T-helper 9 cell (primary cell): ENCODE results near the gene ABHD18.
"Not testable (repeated sequence)": the region's sequence is repeated elsewhere in the genome, so short reads cannot be mapped to it uniquely, and the experiment has no call there.

Source experiments
- DNase-seq: peaks from one replicate; pipeline ENCODE4 v3.0.0-alpha.2; 2020

Gene ABHD18

DNA sequence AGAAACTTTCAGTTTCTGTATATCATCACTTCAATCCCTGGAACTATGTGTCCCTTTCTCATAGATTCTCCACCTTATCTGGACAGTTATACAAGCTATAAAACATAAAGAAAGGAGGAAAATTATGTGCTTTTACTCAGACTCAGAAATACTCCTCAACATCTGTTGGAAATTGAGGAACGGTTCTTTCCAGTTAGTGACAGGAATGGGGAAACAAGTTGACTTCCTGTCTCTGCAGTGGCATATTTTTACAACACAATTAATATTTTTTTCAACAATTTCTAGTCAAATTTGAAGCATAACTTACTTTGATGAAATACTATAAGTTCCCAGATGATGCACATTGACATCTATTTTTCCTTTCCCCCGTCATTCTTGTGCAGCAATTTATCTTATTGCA is 27.9 kb downstream of the ABHD18 start:
- DNase-seq = no peak

- no peak for DNase-seq
These were observed 30.6 kb downstream of the ABHD18 start for GRCh38 chr4:127995776-127996175.

GRCh38 chr4:127996521-127996920 is 31.3 kb downstream of the ABHD18 start:
- not testable (repeated sequence) for DNase-seq

- DNase-seq = no peak
These were observed 32.6 kb downstream of the ABHD18 start for GRCh38 chr4:127997534-127998388.

- no peak for DNase-seq
These were observed 41.4 kb downstream of the ABHD18 start for GRCh38 chr4:128006592-128006991.

DNA sequence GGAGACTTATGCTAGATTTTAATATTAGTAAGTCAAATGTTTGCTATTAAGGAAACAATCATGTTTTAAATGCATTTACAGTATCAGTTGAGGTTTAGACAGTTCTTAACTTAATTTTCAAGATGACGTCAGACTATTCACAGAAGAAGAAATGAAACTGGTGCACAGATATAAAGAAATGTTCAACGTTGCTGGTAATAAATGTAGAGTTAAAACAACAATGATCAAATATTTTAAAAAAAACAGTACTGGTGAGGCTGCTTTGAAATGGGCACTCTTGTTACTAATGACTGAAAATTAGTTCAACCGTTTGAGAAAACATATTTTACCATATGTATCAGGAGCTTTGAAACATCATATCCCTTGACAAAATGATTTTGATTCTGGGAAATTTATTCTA is 44.2 kb downstream of the ABHD18 start:
- DNase-seq = no peak

- DNase-seq = no peak
These were observed 60.1 kb downstream of the ABHD18 start for GRCh38 chr4:128025319-128025718.

GRCh38 chr4:128029907-128030306 is 64.7 kb downstream of the ABHD18 start:
- no peak for DNase-seq

GRCh38 chr4:128031756-128032384 is 66.7 kb downstream of the ABHD18 start:
- no peak for DNase-seq

DNA sequence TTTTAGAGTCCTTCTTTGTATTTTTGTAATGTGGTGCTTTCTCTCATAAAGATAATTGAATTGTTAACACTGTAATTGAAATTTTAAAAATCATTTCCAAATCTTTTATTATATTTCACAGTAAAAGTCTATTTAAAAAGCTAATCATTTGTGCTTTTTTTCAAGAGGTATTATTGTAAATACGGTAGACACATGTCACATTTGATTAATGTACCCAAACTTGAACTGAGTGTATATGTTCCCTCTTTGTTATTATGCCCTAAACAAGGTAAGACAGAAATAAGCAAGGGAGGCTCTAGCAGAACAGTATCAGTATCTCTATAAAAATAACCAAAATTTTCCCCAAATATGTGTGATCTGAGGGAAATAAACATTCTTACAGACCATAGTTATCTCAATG is 74.4 kb downstream of the ABHD18 start:
- DNase-seq = no peak

GRCh38 chr4:128047019-128047418 is 81.8 kb downstream of the ABHD18 start:
- not testable (repeated sequence) for DNase-seq

- DNase-seq = not testable (repeated sequence)
These were observed 82.3 kb downstream of the ABHD18 start for GRCh38 chr4:128047514-128047913.

GRCh38 chr4:128051229-128051628 is 86.0 kb downstream of the ABHD18 start:
- not testable (repeated sequence) for DNase-seq

- DNase-seq = not testable (repeated sequence)
These were observed 89.7 kb downstream of the ABHD18 start for GRCh38 chr4:128054907-128055306.

DNA sequence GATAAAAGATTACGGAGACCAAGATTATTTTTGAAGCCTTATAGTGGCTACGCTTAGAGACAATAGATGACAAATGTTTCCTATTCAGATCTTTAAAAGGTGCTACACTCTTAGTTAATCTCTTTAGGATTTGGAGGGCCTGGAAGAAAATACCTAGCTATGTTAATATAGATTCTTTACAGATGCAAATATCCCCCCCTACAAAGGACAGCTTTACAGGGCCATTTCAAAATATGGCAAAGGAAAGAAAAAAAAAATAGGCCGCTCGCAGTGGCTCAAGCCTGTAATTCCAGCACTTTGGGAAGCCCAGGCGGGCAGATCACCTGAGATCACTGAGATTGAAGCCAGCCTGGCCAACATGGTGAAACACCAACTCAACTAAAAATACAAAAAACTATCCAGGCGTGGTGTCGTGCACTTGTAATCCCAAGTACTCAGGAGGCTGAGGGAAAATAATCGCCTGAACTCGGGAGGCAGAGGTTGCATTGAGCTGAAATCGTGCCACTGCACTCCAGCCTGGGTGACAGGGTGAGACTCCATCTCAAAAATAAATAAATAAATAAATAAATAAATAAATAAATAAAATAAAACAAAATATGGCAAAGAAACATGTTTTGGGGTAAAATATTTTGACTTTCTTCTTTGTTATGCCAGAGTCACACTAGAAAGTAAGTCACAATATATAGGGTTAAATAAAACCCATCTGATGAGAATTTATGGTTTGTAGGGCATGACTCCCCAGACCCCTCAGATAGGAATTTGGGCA is 90.4 kb downstream of the ABHD18 start:
- not testable (repeated sequence) for DNase-seq

DNA sequence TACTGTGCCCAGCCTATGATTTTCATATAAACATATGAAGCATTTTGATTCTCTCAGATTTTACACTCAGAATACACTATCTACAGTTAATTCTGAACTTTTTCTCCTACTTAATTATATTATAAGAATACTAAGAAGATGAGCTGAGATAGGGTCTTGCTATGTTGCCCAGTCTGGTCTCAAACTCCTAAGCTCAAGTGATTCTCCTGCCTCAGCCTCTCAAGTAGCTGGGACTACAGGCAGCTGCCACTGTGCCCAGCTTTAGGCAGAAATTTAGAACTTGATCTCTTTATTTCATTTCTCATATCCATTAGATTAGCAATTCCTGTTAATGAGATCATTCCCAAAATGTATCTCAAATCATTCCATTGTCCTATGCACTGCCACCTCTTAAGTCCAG is 91.2 kb downstream of the ABHD18 start:
- DNase-seq = no peak

DNA sequence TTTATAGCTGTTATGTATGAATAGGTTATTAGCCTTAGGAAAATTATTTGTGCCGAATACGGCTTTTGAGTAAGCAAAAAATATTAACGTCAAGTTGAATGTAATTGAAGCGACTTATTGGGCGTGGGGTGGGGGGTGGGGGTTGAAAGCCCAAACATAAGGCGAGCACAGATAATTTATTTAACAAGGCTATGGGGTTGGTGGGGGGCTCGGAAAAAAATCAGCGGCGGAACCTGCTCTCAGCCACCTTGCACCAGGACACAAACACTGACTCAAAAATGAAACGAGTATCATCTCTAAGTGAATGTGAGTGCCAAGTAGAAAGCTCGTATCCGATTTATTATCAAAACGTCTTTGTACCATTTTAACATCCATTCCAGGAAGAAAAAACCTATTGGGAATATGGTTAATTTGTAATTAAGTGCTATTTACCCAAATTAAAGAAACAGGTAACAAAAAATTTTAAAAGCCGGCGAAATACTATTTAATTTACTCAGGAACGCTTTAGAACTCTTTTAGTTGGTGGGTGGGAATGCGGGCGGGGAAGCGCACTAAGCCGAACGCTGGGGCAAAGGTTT is 95.0 kb downstream of the ABHD18 start:
- no peak for DNase-seq

DNA sequence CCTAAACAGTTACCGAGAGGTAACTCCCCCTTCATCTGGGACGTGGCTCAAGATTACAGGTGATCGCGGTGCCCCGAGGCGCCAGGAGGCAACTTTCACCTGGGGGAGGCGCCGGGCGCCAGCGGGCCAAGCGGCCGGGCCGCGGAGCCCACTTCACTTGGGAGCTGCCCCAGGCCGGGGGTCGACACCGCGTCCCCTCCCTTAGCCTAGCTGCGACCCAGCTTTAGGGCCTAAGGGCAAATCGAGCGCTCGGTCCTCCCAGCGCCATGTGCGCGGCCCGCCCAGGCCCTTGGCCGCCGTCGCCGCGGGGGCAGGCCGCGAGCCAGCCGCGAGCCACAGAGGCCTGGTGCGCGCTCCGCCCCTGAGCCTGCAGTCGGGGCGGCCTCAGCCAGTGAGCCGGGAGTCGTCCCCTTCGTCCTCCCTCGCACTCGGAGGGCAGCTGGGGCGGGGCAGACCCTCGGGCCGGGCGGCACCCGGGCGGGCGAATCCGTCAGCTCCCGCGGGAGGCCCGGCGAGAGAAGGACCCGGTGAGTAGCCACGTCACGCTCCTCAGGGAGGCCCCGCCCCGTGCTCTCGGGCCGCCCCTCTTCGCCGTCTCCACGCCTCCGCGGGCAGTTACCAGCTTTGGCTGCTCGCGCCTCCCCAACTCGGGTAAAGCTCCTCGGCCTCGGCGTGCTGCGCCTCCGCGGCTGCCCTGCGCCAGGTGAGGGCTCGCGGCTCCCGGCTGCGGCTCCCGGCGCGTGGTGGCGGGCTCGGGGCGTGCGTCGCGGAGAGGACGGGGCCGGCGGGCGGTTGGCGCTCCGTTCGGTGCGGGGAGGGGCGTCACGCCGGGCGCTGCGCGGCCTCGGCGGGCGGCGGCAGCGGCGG is 95.7 kb downstream of the ABHD18 start, which contains the start of gene LARP1B:
Gene LARP1B (plus strand): TSS at position 614 of the 867 bp plus-strand sequence. CDS start 13,640 bp downstream, outside the sequence.
- DNase-seq = peak; percentile 84

- peak; percentile 51 for DNase-seq
These were observed 96.6 kb downstream of the ABHD18 start for GRCh38 chr4:128061566-128062536.

DNA sequence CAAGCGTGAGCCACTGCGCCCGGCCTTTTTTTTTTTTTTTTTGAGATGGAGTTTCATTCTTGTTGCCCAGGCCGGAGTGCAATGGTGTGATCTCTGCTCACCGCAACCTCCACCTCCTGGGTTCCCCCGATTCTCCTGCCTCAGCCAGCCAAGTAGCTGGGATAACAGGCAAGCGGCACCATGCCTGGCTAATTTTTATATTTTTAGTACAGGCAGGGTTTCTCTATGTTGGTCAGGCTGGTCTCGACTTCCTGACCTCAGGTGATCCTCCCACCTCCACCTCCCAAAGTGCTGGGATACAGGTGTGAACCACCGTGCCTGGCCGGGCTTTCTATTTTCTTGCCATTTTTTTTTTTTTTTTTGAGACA is 101.2 kb downstream of the ABHD18 start:
- DNase-seq = not testable (repeated sequence)

- DNase-seq = no peak
These were observed 103.7 kb downstream of the ABHD18 start for GRCh38 chr4:128068918-128069317.
